OCI-M1 (cell line): ENCODE results near the gene CREB5.
"Not testable (repeated sequence)": the region's sequence is repeated elsewhere in the genome, so short reads cannot be mapped to it uniquely, and the experiment has no call there.

Experiments used
- DNase-seq: peaks from one replicate; lab custom pipeline; 2025; lab: John Stamatoyannopoulos, UW

CREB5 gene

DNA sequence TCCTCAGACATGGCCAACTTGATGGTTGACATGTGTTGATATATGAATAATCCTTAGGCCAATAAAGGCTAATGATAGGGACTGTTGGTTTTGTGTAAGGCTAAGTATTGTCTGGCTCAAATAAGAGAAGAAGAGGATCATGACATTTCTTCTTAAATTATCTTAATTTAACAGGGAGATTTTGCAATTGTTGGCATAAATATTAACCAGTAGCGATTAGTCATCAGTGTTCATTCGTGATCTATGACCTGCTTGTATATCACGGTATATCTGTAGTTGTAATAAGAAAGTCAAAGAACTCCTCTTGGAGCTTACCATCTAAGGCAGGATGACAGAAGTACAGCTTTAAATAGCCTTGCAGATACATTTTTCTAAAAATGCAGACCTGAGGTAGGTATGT lies 196.4 kb downstream of the CREB5 start:
- DNase-seq = no peak

DNA sequence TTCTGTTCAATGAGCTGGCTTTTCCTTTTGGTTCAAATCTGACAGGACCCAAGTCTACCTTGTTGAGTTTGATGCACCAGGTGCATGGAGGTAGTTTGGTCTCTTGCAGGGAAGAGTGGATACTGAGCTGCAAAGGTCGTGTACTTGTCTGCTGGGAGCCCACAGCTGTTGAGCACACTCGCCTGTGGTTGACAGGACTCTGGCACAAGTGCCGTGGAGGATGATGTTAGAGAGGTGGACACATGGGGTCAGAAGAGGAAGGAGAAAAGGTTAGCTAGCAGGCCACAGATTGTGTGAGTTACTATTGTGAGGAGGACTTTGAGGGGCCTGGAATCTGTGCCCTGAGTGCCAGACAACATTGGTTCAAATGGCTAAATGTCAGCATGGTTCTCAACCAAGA lies 197.3 kb downstream of the CREB5 start:
- DNase-seq = no peak

DNA sequence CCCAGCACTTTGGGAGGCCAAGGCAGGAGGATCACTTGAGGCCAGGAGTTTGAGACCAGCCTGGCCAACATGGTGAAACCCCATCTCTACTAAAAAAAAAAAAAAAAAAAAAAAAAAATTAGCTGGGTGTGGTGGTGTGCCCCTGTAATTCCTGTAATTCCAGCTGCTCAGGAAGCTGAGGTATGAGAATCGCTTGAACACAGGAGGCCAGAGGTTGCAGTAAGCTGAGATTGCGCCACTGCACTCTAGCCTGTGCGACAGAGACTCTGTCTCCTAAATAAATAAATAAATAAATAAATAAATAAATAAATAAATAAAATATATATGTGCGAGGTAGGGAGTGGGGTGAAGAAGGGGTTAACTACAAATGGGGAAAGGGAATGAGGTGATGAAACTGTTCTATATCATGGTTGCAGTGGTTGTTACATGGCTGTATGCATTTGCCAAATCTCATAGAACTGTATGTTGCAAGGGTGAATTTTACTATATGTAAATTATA lies 199.1 kb downstream of the CREB5 start:
- not testable (repeated sequence) for DNase-seq

DNA sequence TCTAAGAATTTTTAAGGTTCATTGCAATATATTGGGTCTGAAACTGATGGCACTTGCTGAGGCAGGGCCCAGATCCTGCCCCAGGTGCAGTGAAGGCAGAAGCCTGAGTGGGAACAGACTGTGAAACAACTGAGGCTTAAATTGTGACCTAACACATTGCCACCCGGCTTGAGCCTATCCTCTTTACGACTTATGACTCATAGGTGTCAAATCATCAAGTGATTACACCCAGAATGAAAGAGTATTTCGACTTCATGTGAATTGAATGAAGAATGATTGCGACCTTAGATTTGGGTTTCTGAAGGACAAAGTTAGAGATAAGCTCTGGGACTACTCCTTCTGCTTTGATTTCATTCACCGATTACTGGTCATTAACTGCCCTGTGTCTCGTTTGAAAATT lies 200.9 kb downstream of the CREB5 start:
- no peak for DNase-seq

DNA sequence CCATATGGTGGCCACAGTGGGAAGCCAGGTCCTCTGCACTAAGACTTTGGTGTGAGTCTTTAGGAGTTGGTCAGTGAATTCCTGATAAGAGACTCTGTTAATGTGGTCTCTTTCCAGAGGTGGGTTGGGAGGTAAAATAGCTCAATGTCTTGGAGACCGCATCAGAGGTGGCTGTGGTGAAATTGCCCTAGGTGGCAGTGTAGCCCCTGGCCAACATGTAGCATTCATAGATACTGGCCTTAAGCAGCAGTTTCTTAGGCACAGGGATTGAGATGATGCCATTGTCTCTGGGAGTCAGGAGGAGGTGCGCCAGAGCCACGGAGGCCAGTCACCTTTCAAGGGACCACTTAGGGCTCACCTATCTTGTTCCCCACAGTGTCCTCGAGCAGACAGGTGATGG lies 202.8 kb downstream of the CREB5 start:
- peak; percentile 7 for DNase-seq

DNA sequence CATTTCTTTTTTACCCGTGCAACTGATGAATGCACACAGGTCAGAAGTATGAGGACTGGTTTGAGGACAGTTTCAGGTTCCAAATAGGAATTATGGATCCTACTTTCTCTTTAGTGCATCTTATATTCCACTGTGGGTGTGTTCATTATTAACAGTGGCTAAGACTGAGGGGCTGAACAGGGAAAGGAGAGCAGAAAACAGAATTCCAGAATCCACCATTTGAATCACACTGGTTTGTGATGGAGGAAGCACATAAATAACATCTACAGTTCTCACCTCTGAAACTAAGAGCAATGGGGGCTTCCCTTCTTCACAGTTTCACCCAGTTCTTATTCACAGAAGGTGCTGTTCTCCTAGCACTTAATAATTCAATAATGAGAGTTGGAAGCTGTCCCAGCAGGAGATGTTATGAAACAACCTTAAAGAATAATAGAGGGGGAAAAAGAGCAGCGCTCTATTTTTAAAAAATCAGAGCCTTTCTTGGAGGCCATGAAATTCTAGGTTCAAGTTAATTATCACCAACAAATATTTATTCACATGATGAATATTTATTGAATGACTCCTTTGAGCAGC lies 205.1 kb downstream of the CREB5 start:
- no peak for DNase-seq

DNA sequence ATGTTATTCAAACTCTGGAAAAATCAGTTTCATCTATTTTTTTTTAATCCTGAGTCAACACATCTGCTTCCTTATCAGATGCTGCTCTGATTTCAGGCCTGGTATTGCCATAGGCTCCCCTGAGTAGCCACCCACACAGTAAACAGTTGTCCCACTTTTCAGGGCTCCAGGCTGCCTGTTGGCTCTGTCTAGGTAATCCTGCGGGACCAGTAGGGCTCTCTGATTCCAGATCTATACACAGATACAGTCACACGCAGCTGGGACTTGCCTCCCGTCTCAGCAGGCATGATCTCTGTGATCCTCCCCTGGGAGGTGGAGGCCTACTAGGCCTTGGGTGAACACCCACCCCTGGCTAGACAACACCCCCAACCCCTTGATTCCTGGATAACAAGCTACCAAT lies 206.1 kb downstream of the CREB5 start:
- no peak for DNase-seq

DNA sequence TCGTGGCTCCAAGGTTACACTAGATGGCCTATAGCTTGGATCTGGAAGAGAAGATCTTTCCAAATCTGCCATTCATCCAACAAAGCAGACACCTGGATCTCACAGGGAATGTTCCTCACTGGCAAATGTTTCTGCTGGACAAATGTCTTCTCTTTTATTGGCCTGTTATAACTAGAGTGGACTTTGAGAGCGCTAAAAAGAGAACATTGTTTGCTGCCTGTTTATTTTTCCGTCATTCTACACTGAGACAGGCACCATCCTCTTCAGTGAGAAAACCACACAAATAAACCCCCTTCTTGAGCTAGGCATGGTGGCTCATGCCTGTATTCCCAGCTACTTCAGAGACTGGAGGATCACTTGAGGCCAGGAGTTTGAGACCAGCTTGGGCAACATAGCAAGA lies 206.9 kb downstream of the CREB5 start:
- DNase-seq = no peak

DNA sequence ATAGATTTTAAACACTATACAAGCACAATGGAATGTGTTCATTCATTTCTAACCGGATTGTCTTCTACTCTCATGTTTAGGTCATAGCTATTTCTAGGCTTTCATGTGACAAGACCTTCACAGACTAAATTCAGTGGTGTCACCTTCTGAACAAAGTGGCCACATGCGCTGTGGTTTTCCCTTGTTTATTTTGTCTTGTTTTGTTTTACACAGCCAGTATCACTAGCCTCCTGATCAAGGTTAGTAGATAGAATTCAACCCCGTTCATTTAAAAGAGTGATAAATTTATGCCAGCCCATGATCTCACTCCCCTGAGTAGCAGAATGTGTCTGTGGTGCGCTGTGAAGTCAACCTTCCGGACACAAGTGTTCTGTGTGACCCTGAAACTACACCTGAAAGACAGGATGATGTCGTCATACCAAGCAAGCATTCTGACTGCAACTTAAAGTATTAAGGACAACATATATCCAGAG lies 209.1 kb downstream of the CREB5 start:
- DNase-seq = no peak

DNA sequence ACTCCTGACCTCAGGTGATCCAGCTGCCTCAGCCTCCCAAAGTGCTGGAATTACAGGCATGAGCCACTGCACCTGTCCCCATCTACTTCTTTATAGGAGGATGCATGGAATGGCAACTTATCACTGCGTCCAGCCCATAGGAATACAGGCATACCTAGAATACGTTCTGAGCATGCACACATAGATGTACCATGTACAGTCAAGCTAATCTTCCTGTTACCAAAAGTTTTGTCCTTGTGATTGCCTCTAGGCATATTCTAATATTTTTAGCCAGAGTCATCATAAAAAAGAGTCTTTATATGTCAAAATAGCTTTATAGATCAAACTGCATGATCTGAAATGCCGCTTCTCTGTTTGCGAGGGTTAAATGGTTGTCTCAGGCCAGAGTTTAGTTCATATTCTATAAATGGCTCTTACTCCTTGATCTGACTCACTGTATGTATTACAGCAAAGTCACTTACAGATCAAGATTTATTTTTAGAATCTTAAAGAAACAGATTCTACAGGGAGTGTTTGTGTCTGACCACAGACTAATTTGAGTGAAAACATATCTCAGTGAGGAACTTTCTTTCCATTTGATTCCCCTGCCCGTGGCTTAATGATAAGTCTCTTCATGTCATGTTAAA lies 210.9 kb downstream of the CREB5 start:
- DNase-seq = peak; percentile 24

DNA sequence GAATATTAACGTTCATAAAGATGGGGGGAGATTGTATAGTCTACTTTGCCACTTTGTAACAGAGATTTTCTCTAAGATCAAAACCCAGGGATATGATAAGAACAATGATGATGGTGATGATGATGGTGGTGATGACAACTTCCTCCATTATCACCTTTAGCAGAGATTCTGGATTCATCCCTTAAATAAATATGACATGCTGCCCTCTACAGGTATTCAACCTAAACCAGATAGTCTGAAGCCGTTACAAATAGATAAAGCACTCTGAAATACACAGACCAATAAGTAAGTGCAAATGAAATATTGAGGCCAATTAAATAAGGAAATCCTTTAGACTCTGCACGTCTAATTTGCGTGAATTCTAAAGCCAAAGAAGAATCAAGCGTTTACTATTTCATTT lies 211.5 kb downstream of the CREB5 start:
- DNase-seq = no peak

DNA sequence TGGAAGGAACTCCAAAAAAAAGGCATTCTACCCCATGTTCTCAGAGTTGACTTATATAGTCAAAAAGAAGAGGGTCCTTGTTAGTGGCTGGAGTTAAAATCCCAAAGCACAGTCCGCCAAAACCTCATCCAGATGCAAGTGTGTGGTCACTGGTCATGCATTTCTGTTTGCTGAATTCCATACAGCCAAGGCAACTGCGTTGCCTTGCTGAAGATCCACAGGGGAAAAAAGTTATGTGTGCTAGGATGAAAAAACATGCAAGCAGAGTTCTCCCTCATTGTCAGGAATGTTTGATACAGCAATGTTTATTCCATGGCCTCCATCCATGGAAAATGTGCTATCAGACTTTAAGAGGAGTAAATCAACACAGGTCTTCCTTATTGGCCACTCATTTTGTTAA lies 213.1 kb downstream of the CREB5 start:
- DNase-seq = no peak

DNA sequence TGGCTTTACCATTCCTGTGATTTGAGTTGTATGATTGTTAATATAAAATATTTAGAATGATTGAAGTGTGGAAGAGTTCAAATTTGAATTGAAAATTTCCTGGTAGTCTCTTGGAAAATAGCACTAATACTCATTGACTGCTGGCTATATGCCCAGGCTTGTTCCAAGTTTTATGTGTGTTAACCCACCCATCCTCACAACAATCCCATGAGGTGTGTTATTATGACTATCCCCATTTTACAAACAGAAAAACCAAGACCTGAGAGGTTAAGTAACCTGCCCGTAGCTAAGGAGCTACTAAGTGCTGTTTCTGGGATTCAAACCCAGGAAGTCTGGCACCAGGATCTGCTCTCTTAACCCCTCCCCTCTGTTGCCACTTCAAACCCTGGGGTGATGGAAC lies 213.9 kb downstream of the CREB5 start:
- no peak for DNase-seq

DNA sequence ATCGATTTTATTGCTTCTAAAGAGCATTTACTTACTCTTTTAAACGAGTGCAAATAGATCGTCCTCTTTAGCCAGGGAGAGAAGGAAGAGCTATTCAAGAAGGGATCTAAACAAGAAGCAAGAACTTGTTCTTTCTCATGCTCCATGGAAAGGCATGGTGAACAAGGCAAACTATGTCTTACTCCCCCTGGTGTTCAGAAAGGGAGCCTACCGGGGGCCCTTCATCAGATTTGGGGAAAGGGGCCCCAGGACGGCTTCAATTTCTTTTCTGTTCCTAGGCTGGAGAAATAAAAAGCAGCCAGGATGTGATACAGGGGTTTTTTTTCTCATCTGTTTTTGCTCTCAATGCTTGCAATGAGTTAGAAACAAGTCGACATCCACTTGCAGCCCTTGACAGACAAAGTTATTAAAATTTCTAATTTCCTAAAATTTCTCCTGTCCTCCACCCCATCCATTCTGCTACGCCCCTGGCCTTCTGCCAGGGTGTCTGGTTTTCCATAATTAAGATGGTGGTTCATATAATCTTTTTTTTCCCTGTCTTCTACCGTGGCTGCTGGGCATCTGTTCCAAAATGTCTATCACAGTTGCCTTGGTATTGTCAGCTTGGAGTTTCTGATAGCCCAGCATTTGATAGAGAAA lies 214.4 kb downstream of the CREB5 start:
- peak; percentile 8 for DNase-seq

DNA sequence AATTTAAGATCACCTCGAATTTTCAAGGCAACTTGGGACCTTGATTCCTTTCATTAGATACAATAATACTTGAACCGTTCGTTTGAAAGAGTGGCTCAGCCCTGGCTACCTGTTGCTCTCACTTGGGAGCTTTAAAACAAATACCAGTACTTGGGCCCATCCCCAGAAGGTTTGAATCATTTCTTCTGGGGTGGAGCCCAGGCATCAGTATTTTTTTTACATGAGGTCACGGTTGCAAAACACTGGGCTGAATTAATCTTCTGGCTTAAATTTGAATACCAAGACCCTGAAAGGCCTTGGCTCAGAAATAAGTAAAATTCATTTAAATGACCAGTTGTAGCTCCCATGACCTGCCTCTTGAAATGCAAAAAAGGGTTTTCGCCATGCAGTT lies 214.9 kb downstream of the CREB5 start:
- DNase-seq = no peak

DNA sequence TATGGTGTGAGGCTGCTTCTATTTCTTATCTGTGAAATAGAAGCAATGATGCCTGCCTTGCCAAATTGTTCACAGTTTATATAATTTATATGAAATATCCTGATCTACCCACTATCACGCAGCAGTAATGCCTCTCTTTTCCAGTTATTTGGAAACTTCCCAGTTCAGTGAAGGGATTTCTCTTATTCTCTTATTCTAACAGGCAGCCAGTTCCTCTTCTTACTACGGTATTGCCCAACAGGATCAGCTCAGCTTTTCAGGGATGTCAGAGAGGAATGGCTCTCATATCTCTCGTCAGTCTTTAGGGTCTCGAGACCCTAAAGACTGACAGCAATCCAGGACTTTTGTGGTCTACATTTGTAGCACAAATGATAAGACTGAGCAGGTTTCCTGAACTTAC lies 215.6 kb downstream of the CREB5 start:
- no peak for DNase-seq

DNA sequence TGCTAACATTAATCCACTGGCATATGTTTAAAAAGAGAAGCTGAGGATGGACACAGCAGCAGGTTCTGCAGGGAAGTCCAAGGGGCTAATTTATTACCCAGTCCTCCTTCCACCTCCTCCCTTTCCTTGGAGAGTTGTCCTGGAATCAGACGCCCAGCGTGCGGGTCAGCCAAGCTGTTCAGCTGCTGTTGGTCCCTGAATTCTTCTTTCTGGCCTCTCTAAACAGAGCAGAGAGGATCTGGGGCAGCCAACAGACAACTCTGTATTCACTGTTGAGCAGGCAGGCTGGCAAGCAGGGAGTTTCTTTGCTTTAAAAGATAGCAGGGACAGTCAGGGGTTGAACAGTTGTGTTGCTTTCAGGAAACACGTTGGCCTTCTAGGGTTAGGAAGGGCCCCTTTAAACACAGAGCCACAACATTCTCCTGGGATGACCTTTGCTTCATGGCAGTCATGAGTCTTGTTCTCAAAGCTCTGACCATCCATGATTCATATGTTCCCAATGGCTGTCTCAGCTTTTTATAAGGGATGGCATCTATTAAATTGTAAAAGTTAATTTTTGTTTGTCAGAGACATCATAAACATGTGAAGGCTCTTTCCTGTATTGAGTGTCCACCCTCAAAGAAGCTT lies 217.0 kb downstream of the CREB5 start:
- DNase-seq = no peak

DNA sequence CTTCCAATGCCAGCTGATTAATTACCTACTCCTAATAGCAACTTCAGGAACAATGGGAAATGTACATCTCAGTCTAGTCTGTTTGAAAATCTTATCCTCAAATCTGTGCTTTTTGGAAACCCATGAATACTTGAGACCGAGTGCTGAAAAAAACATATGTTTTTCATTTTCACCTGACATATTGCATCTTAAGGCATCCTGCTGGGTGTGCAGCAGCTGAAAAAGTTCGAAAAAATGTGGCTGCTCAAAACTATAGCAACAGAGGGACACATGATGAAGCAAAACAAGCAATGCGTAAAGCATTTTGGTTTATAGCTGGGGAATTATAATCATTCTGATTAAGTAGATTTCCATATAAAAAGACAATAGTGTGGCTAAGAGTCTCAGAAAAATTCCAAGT lies 218.0 kb downstream of the CREB5 start:
- no peak for DNase-seq

DNA sequence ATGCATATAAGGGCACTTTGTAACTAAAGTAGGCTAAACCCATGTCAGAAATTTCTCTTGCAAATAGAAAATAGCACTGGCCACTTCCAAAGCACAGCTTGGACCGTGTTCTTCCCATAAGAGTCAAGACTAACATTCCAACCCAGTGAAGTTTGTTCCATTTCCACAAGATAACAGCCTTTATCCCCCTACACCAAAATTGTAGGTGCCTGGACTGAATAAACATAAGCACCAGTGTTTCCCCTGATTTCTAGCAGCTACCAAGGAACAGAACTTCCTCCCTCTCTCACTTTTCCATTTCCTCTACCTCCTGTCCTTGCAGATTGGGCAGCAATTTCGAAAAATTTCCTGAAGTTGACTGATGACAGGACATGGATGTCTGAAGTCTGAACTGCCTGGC lies 219.7 kb downstream of the CREB5 start:
- no peak for DNase-seq

DNA sequence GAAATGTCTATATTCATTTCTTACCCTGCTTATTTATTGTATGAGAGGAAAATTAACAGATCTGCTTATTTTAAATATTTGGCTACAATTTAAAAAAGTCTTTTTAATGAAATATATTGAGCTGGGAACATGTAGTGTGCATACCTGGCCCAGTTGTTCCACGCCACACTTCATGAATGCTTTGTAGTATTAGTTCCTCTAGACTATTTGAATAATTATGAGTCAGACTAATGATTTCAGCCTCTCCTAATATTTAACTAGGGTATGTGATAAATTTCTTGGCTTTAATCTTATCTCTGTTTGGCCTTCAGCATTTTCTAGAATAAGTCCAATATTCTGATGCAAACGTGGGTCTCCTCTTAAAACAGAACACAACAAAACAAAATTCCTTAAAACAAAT lies 226.6 kb downstream of the CREB5 start:
- DNase-seq = no peak

DNA sequence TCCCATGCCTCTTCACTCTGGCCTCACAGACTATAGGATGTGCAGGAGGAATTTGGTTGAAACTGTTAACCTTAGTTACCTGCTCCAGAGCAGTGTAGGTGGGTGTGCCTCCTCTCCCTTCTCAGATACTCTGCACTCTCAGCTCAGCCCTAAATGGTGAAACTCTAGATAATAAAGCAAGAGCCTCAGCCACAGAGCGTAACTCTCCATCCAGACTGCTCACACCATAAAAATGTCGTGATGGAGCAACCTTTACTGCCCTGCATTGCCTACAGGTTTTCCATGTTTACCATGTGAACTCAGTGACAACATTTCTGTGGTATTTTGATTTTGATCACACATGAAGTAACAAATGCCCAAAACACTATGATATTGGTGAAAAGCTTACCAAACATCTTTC lies 227.7 kb downstream of the CREB5 start:
- DNase-seq = no peak

DNA sequence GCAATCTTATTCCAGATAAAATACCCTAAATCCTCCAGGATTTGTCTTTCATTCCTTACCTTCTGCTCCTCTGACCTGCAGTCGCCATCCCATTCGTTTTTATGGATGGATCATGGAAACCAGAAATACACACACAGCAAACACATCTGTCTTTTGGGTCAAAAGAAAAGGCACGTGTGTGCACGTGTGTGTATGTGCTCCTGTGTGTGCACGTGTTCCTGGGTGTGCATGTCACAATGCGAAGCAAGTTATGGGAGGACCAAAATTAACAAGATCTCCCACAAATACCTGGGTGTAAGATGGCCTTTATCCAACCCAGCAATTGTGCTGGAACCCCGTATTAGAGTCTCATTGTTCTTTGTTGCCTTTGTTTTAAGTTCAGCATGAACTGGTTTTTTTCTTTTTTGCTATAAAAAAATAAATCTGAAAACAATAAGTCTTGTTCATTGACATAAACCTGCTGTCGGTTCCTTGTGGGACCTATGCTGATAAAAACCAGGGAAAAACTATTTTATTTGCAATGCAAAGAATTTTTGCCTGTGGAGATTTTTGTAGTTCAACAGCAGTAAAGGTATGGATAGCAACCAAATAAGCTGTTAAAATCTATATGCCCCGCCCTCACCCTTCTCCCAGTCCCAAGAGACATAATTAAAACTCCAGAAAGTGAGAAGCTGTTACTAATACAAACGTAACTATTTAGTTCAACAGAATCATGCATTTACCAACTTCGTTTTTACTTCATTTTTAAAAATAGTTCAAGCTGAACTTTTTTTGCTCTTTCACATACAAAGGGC lies 229.6 kb downstream of the CREB5 start:
- no peak for DNase-seq
